ENCODE measurements around the gene ADAM17.

- TF ChIP-seq SUZ12 (IDR thresholded peaks at IDR 0.05) (no peak), FOXA1 (IDR thresholded peaks at IDR 0.05) (no peak), L3MBTL2 (conservative IDR thresholded peaks at IDR 0.05) (no peak), ARNT (IDR thresholded peaks at IDR 0.05) (no peak), SP1 (IDR thresholded peaks at IDR 0.05) (no peak), NFRKB (IDR thresholded peaks at IDR 0.05) (no peak), ZNF384 (IDR thresholded peaks at IDR 0.05) (no peak), TARDBP (IDR thresholded peaks at IDR 0.05) (no peak)
These were observed 38.9 kb upstream of the ADAM17 start for GRCh38 chr2:9594366-9595054.

Data from HEK293T (cell line).